Hepatic stellate cell (primary cell): ENCODE data around the gene GRM5.
A peak's percentile ranks its signal among the peaks of the same experiment; 100 is the strongest.
"Not testable (repeated sequence)": the region's sequence is repeated elsewhere in the genome, so short reads cannot be mapped to it uniquely, and the experiment has no call there.

Experiments used
- DNase-seq: peaks from one replicate; pipeline ENCODE4 v3.0.0; 2011; ENCODE audit warnings: low spot score

GRM5 gene

DNA sequence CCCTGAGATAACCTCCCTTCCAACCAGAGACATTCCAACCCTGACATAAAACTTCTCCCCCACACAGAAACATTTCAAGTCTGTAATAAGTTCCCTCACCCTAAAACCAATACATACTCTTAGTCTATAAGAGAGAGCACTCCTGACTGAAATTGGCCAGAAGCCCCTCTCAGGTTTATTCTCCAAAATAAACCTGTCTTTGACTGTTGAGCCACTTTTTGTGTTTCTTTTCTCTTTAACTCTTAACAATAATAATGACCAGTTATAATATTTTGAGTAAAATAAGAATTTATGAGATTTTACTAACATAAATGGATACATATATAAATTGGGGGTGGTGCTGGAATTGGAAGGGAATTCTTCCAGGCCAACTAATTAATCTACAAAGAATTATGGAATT, 93.6 kb downstream of the GRM5 start:
- no peak for DNase-seq

GRCh38 chr11:88961621-88962020, 104.2 kb downstream of the GRM5 start:
- DNase-seq, result not testable (repeated sequence)

DNA sequence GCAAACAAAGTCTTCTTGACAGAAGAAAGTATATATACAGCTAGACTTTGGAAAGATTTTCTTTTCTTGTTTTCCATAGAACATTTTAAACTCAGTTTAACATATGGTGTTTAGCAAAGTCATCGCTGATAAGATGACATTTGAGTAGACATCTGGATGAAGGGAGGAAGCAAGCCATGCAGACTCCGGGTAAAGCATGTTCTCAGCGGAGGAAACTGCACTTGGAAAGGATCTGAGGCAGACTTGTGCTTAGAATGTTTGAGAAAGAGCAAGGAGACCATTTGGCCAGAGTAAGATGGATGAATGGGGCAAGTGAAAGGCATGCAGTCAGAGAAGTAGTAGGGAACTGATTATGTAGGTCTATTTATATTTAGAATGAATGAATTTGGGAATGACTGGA, 105.9 kb downstream of the GRM5 start:
- DNase-seq, result not testable (repeated sequence)

GRCh38 chr11:88950975-88951374, 114.8 kb downstream of the GRM5 start:
- no peak for DNase-seq

DNA sequence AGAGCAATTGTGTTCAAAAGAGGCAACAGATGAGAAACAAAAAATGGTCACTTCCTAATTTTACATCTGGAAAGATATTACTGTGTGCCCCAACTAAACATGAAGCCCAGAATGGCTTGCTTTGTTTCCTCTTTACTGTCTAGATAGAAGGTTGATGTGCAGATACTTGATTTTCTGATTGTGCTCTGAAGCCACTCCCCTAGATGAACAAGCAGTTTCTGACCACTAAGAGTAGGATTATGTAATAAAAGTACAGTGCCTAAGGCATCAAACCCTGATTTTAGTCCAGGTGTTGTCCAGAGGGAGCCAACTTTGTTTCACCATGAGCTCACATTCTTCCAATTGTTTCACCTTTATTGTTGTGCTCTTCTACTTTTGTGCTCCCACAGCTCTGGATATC, 116.9 kb downstream of the GRM5 start:
- DNase-seq, result not testable (repeated sequence)

DNA sequence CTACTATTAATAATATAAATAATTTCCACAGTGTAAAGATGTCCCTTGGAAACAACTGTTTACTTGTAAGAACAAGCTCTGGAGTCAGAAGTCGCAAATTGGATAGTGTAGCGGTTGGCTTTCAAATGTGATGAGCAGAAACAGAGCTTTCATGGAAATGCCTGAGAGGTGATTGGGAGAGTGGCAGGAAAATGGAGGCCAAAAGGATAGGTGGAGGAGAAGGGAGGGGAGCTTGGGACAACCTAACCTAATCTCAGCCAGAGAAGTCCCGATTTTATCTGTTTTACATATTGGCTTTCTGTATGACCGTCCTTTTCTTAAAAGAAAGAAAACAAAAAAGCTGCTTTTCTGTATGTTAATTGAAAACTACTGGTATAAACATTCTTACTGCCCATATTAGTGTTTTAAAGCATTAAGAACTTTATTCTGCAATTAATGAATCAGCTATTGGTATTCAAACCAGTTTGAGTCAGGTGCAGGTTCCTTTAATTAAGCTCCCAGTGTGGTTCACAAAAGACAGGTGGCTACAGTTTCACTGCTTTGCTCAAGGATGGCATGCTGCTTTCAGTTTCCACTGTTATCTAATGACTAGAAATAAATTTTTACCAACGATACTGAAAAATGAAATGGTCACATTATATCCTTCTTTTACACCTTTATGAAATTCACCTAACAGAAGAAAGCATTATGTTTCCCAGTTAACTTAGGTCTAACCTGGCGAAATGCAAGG, 117.8 kb downstream of the GRM5 start:
- not testable (repeated sequence) for DNase-seq

DNA sequence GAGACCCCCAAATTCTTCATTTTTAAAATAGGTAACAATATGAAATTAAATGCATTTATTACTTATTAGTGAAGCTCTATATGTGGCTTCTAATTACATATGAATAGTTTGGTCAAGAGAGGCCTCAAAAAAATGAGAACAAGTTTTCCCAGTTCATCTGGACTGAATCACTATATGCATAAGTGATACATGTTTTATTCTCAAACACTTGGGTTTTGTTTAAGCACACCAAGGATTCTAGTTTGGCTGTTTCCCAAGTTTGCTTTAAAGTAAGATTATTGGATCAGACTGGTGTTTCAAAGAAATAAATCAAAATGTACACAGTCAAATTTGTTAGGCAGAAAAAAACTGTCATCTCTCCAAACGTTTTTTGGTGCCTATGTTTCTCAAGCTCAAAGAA, 136.1 kb downstream of the GRM5 start:
- DNase-seq, result not testable (repeated sequence)

- not testable (repeated sequence) for DNase-seq
Measured at GRCh38 chr11:88917065-88917464, 148.7 kb downstream of the GRM5 start.

GRCh38 chr11:88909500-88909899, 156.3 kb downstream of the GRM5 start:
- no peak for DNase-seq

DNA sequence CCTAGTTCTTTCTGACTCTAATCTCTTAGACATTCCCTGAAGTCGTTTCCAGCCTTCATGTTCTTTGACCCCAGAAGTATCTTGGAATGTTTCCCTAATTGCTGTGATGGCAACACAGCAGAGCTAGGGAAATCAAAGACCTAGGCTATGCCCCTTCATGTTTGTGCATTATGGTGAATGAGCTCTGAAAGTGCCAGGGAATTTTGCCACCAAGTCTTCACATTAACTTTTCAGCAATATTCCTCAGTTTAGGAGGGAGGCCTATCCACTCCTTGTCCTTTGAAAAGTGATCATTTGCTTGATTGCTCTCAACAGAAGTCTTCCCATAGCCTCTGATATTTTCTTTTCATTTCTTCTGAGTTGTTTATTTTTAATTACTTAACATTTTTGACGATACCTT, 164.3 kb downstream of the GRM5 start:
- DNase-seq, result not testable (repeated sequence)

DNA sequence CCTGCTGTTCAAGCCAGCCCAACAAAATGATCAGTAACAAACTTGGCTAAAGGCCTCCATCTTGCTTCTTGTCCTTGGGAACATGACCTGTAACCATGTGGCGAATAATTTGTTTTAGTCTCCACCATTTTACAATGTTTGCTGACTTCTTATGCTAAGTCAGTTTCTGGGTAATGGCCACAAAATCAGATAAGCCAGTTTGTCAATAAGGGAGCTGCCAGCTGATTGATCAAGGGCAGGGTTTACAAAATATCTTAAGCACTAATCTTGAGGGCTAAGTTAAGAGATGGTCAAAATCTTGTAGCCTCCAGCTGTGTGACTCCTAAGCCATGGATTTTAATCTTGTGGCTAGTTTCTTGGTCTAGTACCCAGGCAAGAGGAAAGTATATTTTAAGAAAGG, 176.9 kb downstream of the GRM5 start:
- DNase-seq, result not testable (repeated sequence)

GRCh38 chr11:88886796-88887195, 179.0 kb downstream of the GRM5 start:
- peak; percentile 2 for DNase-seq

DNA sequence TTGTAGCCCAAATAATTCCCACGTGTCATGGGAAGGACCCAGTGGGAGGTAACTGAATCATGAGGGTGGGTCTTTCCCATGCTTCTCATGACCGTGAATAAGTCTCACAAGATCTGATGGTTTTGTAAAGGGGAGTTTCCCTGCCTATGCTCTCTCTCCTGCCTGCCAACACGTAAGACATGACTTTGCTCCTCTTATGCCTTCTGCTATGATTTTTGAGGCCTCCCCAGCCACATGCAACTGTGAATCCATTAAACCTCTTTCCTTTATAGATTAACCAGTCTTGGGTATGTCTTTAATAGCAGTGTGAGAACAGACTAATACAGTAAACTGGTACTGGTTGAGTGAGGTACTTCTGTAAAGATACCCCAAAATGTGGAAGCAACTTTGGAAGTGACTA, 183.0 kb downstream of the GRM5 start:
- not testable (repeated sequence) for DNase-seq

DNA sequence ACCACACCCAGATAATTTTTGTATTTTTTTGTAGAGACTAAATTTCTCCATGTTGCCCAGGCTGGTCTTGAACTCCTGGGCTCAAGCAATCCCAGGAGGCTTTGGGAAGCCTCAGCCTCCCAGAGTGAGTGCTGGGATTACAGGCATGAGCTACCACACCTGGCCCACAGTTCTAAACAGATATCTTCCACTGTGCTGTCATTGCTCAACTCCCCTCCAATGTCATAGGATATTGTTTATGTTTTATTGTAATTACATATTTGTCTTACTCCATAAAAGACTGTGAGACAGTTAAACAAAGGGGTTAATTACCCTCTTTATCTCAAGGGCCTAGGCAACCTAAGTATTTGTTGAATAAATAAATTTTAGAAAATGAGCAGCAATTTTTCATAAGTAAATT, 204.2 kb downstream of the GRM5 start:
- DNase-seq, result no peak

DNA sequence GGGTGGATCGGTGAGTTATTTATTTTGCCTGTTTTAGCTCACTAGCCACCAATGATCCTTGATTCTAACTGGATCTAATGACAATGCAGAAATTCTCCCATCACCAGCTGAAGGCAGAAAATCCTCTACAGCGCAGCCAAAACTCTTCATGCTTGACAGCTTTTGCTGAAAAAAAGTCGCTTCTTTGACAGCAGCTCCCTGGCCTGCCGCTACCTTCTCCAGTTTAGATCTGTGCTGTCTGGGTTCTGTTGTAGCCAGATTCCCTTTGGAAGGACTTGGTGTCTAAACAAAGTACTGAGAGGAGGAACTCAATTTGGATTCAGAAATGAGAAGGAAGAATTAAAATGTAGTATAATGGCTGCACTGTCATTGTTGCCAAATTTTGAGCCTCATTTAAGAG, 205.4 kb downstream of the GRM5 start:
- not testable (repeated sequence) for DNase-seq

- not testable (repeated sequence) for DNase-seq
Measured at GRCh38 chr11:88853963-88854362, 211.8 kb downstream of the GRM5 start.

- not testable (repeated sequence) for DNase-seq
Measured at GRCh38 chr11:88851547-88851946, 214.2 kb downstream of the GRM5 start.

DNA sequence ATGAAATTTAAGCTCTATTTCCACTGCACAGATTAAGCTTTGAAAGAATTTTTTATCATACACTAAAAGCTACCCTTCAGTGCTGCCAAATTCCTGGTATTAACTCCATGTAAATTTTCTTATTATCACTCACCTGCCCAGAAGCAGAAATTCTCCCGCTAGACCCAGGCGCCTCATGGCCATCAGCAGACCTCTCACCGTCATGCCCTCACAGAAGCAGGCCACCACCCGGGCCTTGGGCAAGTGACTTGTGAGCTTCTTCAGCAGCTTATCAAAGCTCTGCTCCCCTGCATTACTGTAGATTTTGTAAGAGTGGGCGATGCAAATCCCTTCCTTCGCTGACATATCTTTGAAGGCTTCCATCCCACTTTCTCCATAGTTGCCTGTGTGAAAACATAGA, 216.0 kb downstream of the GRM5 start:
- DNase-seq, result not testable (repeated sequence)

- no peak for DNase-seq
Measured at GRCh38 chr11:88849368-88849767, 216.4 kb downstream of the GRM5 start.

DNA sequence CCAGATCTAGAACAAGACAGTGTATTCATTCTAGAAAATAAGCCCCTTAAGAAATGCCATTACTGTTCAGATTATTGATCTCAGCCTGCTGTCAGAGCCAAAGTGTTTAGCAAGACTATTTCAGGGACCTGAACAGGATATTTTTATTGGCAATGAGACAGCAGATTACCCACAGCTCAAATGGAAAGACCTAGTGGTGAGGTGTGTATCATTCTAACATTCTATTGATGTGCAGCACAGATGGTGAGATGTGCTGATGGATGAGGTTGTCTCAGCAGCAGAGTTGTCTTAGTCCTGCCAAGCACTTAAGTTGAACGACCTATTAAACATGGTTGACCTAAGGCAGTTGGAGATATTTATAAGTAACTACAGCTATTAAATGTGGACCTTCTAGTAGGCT, 219.5 kb downstream of the GRM5 start:
- not testable (repeated sequence) for DNase-seq

- DNase-seq, result not testable (repeated sequence)
Measured at GRCh38 chr11:88844941-88845340, 220.8 kb downstream of the GRM5 start.

- not testable (repeated sequence) for DNase-seq
Measured at GRCh38 chr11:88843766-88844426, 221.9 kb downstream of the GRM5 start.

DNA sequence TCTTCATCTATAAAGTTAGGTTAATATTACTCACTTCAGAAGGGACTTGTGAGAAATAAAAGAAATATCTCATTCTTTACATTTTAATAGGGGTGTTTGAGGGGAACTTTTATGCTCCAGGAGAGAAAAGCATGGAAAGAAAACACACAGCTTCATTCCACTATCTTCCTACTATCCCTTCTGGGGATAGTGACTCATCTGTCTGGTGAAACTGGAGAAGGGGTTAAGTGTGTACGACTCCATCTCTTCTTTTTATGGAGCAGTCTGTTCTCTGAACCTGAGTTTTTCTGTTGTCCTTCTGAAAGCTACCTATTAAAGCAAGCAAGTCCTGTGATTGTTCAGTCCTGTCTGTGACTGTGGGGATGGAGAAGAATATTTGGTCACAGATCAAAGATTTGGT, 227.6 kb downstream of the GRM5 start:
- DNase-seq, result not testable (repeated sequence)

- not testable (repeated sequence) for DNase-seq
Measured at GRCh38 chr11:88835709-88836108, 230.1 kb downstream of the GRM5 start.
